ENCODE results near the gene SETMAR. TPM values are rescaled to one million over a fixed set of nuclear protein-coding genes. Genes with fewer than 3 reads are reported as not detected.

SETMAR gene
- total RNA-seq, 1 donor: 11.9 TPM

DNA sequence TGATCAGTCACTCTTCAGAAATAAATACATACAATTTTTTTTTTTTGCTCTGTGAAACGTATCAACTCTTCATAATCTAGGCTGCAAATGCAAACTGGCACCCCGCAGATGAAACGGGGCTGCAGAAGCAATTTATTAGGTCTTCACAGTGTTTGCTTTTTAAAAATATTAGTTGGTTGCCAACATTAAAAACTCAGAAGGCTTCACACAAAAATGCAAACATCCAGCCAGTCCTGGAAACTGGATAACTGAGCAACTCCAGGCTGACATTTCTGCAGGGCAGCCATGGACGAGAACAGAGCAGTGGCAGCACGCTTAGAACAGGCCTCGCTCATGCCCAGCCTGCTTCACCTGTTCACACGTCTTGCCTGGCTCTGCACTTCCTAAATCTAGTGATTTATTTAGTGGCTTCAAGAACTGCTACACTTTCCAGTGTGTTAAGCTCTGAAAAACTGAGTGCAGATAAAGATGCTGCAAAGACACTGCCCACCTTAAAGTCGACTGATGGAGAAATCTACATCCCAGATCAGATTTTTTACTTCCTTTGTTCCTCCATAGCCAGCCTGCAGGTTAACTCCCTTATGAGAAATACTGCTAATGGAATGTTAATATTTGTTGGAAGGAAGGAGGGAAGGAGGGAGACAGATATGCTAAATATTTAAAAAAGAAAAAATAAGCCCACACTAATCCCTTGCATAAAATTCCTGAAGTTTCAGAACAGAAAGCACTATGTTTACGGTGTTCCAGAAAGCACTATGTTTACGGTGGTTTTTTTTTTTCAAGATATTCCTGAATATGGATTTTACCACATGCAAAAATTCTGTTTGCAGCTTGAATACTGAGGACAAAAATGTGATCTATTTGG is 53.6 kb downstream of the SETMAR start:
- Histone ChIP-seq H3K4me1 (ENCODE audit: insufficient read depth, low read length) (peaks cover under 1% of the 10 kb centered on the region), H2AFZ (ENCODE audit: low read length) (no peak overlapping the region), H4K20me1 (ENCODE audit: insufficient read depth, low read length) (no peaks in the 10 kb centered on the region), H3K4me3 (ENCODE audit: insufficient read depth, low read length) (no peak overlapping the region), H3K27ac (ENCODE audit: low read depth, low read length) (no peak overlapping the region), H3K9me3 (ENCODE audit: low read depth, low read length) (no peaks in the 10 kb centered on the region), H3K4me2 (ENCODE audit: insufficient read depth, low read length) (no peak overlapping the region), H3K27me3 (ENCODE audit: insufficient read depth, low read length) (no peaks in the 10 kb centered on the region), H3K36me3 (ENCODE audit: insufficient read depth, low read length) (no peaks in the 10 kb centered on the region), H3K79me2 (ENCODE audit: insufficient read depth, low read length) (no peaks in the 10 kb centered on the region)
- DNase-seq (ENCODE audit: insufficient read length, low spot score, missing footprints): peak; percentile 2
- TF ChIP-seq, protein P1, sequence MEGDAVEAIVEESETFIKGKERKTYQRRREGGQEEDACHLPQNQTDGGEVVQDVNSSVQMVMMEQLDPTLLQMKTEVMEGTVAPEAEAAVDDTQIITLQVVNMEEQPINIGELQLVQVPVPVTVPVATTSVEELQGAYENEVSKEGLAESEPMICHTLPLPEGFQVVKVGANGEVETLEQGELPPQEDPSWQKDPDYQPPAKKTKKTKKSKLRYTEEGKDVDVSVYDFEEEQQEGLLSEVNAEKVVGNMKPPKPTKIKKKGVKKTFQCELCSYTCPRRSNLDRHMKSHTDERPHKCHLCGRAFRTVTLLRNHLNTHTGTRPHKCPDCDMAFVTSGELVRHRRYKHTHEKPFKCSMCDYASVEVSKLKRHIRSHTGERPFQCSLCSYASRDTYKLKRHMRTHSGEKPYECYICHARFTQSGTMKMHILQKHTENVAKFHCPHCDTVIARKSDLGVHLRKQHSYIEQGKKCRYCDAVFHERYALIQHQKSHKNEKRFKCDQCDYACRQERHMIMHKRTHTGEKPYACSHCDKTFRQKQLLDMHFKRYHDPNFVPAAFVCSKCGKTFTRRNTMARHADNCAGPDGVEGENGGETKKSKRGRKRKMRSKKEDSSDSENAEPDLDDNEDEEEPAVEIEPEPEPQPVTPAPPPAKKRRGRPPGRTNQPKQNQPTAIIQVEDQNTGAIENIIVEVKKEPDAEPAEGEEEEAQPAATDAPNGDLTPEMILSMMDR (IDR thresholded peaks at IDR 0.05; ENCODE audit: extremely low read depth, low read depth, low read length): no peak

DNA sequence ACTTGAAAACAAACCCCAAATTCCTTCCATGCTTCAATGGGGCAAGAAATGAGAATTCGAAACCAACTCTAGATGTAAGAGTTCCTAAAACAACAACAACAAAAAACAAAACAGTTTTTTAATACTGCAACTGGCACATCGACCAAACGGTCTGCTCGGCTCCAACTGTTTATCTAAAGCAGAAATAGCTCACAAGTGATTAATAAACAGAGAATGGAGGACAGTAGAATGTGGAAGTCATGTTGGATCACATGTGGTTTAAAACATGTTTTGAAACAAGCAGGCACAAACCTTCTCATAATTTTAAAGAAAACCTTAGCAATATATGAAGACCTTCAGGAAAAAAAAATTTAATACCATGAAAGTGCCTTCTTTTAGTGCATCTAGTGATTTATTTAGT is 55.1 kb downstream of the SETMAR start:
- Histone ChIP-seq H3K4me1 (ENCODE audit: insufficient read depth, low read length) (no peaks in the 10 kb centered on the region), H3K27me3 (ENCODE audit: insufficient read depth, low read length) (no peaks in the 10 kb centered on the region), H3K27ac (ENCODE audit: low read depth, low read length) (no peak overlapping the region), H3K36me3 (ENCODE audit: insufficient read depth, low read length) (no peaks in the 10 kb centered on the region), H3K4me2 (ENCODE audit: insufficient read depth, low read length) (no peak overlapping the region), H2AFZ (ENCODE audit: low read length) (no peak overlapping the region), H3K4me3 (ENCODE audit: insufficient read depth, low read length) (no peak overlapping the region), H3K9me3 (ENCODE audit: low read depth, low read length) (no peaks in the 10 kb centered on the region), H4K20me1 (ENCODE audit: insufficient read depth, low read length) (no peaks in the 10 kb centered on the region), H3K79me2 (ENCODE audit: insufficient read depth, low read length) (no peaks in the 10 kb centered on the region)
- DNase-seq (ENCODE audit: insufficient read length, low spot score, missing footprints): no peak
- TF ChIP-seq, protein P1 (IDR thresholded peaks at IDR 0.05; ENCODE audit: extremely low read depth, low read depth, low read length): no peak

DNA sequence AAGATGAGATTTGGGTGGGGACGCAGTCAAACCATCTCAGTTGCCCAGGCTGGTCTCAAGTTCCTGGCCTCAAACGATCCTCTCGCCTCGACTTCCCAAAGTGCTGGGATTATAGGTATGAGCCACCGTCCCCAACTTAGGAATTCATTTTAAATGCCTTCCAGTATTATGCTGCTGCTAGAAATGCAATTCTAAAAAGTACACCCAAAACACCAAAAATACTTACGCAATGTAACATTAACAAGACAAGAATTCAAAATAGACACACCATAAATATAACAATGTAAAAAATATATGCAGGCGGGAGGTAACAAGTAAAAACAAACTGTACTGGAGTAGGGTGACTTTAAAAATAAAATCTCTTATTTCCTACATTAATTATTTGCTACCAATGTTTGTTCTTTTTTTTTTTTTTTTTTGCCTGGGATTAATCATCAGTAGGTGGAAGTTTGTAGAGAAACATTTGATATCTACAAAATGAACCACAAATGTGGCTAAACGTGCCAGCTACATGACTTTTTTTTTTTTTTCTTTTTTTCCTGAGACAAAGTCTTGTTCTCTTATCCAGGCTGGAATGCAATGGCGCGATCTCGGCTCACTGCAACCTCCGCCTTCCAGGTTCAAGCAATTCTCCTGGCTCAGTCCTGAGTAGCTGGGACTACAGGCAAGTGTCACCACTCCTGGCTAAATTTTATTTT is 56.8 kb downstream of the SETMAR start:
- H3K79me2 ChIP-seq (ENCODE audit: insufficient read depth, low read length): no peaks in the 10 kb centered on the region
- no peak overlapping the region for H3K4me2 ChIP-seq (ENCODE audit: insufficient read depth, low read length)
- no peak overlapping the region for H3K27ac ChIP-seq (ENCODE audit: low read depth, low read length)
- H4K20me1 ChIP-seq (ENCODE audit: insufficient read depth, low read length): no peaks in the 10 kb centered on the region
- H3K4me1 ChIP-seq (ENCODE audit: insufficient read depth, low read length): no peaks in the 10 kb centered on the region
- TF ChIP-seq, protein P1 (IDR thresholded peaks at IDR 0.05; ENCODE audit: extremely low read depth, low read depth, low read length): no peak
- H3K4me3 ChIP-seq (ENCODE audit: insufficient read depth, low read length): no peak overlapping the region
- no peak for DNase-seq (ENCODE audit: insufficient read length, low spot score, missing footprints)
- H3K36me3 ChIP-seq (ENCODE audit: insufficient read depth, low read length): no peaks in the 10 kb centered on the region
- no peaks in the 10 kb centered on the region for H3K27me3 ChIP-seq (ENCODE audit: insufficient read depth, low read length)
- H2AFZ ChIP-seq (ENCODE audit: low read length): no peak overlapping the region
- no peaks in the 10 kb centered on the region for H3K9me3 ChIP-seq (ENCODE audit: low read depth, low read length)

DNA sequence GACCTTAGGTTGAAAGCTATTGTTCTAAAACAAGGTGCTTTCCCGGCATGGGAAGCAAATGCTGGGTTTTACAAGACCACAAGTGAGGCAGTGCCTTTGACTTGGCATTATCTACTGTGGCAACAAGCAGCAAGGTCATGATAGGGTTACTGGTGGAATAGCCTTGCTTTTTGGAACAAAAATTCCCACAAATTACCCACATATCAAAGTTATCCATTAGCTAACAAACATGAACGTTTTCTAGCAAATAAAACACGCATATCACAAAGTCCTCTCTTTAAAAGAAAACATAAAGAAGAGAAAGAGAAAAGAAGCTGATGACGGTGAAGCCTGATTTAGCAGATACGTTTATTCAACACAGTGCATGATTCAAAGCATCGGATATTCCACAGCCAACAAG is 57.6 kb downstream of the SETMAR start:
- no peak for DNase-seq (ENCODE audit: insufficient read length, low spot score, missing footprints)
- Histone ChIP-seq H3K4me2 (ENCODE audit: insufficient read depth, low read length) (no peak overlapping the region), H3K36me3 (ENCODE audit: insufficient read depth, low read length) (no peaks in the 10 kb centered on the region), H3K27me3 (ENCODE audit: insufficient read depth, low read length) (no peaks in the 10 kb centered on the region), H3K9me3 (ENCODE audit: low read depth, low read length) (no peaks in the 10 kb centered on the region), H2AFZ (ENCODE audit: low read length) (no peak overlapping the region), H4K20me1 (ENCODE audit: insufficient read depth, low read length) (no peaks in the 10 kb centered on the region), H3K27ac (ENCODE audit: low read depth, low read length) (no peak overlapping the region), H3K4me3 (ENCODE audit: insufficient read depth, low read length) (no peak overlapping the region), H3K4me1 (ENCODE audit: insufficient read depth, low read length) (no peaks in the 10 kb centered on the region), H3K79me2 (ENCODE audit: insufficient read depth, low read length) (no peaks in the 10 kb centered on the region)
- TF ChIP-seq, protein P1 (IDR thresholded peaks at IDR 0.05; ENCODE audit: extremely low read depth, low read depth, low read length): no peak

Data from osteoblast (primary cell).